GM12874 (cell line): Measurements from ENCODE around the gene ZC3H12D.

Experiments
- TF ChIP-seq, protein P1 (sequence below): IDR thresholded peaks from 2 replicates; pipeline ENCODE4 v1.5.1; 2011; ENCODE audit warnings: low read depth, mild to moderate bottlenecking, control low read depth, low read length, moderate library complexity; ENCODE audit not compliant: insufficient read depth

ZC3H12D gene

DNA sequence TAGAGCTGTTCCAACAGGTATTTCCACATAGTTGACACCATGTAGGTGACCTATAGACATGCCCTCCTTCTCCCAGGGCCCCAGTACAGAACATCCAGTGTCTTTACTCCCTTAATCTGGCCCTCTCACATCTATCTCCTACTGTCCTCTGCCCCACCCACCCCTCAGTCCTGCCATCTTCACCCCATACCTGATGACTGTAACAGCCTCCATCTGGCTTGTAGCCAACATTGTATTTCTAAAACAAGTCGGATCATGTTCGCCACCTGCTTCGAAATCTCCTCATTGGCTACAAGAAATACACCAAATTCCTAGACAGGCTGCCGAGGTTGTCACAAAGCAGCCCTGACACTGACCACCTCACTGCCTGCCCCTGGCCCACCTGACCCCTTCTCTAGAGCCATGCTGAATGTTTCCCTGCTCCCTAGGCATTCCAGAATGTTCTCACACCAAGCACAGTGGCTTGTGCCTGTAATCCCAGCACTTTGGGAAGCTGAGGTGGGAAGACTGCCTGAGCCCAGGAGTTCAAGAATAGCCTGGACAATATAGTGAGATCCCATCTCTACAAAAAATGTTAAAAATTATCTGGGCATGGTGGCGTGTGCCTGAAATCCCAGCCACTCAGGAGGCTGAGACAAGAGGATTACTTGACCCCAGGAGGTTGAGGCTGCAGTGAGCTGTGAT, 6.0 kb downstream of the ZC3H12D start:
- TF ChIP-seq, protein P1, sequence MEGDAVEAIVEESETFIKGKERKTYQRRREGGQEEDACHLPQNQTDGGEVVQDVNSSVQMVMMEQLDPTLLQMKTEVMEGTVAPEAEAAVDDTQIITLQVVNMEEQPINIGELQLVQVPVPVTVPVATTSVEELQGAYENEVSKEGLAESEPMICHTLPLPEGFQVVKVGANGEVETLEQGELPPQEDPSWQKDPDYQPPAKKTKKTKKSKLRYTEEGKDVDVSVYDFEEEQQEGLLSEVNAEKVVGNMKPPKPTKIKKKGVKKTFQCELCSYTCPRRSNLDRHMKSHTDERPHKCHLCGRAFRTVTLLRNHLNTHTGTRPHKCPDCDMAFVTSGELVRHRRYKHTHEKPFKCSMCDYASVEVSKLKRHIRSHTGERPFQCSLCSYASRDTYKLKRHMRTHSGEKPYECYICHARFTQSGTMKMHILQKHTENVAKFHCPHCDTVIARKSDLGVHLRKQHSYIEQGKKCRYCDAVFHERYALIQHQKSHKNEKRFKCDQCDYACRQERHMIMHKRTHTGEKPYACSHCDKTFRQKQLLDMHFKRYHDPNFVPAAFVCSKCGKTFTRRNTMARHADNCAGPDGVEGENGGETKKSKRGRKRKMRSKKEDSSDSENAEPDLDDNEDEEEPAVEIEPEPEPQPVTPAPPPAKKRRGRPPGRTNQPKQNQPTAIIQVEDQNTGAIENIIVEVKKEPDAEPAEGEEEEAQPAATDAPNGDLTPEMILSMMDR = no peak

DNA sequence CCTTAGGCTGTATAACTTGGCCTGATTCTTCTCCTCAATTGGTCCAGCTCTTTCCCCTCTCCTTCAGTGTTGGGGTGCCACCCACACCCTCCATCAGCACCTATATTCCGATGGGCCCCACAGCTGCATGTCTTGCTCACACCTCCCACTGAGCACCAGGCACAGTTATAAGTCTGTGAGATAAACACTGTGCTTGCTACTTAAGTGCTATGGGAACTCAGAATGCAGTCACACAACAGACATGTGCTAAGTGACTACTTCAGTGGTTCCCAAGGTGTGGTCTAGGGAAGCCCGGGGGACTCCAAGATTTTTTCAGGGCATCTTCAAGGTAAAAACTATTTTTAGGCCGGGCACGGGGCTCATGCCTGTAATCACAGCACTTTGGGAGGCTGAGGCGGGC, 7.3 kb downstream of the ZC3H12D start:
- TF ChIP-seq, protein P1 = no peak

DNA sequence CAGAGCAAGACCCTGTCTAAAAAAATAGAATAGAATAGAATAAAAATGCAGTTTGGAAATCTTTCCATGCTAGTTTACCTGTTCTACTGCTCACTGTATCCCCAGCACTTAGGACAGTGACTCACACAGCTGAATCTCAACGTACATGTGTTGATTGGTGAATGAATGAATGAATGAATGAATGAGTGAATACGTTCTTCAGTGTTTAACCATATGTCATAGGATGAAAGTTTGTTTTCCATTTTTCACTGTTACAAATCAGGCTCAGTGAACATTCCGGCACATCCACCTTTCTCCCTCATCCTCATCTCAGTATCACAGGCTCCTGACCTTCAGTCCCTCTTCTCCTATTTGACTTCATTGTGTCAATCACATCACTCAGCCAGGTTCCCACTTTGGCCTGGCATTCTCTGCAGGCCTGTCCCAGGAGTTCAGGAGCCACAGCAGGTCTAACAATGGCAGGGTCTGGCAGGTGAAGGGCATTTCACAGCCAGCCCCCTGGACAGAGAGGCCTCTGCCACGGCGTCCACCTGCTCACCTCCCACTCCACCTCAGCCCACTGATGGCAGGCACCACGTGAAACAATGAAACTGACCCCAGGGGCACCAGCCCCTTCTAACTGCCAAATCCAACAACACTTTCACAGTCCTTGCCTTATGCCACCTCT, 7.9 kb downstream of the ZC3H12D start:
- TF ChIP-seq, protein P1 = no peak

DNA sequence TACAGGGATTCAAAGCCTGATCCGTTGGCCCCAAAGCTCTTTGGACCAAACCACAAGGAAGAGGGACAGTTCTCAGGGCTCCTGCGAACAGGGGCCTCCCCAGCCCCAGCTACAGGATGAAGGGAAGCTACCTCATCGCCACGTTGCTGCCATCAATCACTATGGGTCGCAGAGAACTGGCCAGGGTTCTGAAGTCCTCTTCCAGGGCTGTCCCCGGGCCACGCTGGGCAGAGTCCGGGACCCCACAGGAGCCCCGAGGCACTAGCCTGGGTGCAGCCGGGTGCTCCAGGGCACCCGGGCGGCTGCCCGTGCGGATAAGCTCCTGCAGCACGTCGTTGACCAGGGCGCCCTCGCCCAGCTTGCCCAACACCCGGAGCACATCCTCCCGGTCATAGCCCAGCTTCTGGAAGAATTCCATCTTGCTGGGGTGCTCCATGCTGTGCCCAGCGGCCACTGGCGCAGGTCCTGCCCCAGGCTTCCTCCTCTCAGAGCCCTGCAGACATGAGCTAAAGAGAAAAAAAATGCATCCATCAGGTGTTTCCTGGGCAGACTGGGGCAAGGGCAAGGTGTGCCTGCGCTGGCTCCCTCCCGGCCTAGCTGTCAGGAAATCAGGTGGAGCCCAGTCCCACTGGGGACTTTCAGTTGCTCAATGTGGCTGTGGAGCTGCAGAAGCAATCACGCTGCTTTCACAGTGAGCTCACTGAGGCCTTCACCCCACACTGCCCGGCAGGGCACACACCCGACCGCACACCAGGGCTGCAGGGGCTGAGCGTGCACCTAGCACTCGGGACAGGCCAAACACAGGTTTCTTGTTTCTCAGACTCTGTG, 10.5 kb downstream of the ZC3H12D start:
- TF ChIP-seq, protein P1 = no peak

DNA sequence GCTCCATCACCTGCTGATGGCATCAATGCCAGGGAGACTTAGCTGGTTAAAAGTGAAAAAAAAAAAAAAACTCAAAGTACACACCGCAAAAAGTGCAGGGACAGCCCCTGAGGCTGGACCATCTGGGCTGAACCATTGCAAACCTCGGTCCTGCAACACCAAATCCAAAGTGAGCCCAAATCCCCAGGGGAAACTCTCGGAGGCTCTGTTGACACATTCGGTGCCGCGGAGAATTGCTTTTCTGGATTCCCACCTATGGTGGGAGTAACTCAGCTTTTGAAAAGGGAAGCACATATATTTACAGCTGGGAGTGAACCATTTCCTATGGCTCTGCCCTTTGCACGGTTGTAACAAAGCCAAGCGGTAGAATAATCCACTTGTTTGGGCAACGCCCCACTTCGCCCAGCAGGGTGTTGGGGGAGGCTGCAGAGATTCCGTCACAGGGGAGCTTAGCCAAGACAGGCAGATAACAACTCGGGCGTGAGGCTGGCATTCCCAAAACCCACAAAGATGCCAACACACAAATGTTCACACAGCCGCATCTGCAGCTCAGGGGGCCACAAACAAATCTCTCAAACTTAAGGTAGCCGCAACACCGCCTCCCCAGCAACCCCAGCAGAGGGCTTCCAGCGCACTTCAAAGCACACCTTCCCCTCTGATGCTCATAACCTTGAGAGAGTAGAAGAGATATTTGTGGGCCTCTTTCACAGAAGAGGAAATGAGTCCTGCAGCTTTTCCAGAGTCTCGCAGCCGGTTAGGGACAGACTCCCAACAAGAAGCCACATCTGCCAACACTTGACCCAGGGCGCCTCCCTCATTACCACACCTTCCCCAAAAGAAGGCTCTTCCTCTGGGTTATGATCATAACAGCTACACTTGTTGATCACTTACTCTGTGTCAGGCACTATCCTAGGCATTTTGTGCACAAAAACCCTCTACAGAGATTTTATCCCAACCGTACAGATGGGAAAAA, 11.4 kb downstream of the ZC3H12D start:
- TF ChIP-seq, protein P1 = no peak

DNA sequence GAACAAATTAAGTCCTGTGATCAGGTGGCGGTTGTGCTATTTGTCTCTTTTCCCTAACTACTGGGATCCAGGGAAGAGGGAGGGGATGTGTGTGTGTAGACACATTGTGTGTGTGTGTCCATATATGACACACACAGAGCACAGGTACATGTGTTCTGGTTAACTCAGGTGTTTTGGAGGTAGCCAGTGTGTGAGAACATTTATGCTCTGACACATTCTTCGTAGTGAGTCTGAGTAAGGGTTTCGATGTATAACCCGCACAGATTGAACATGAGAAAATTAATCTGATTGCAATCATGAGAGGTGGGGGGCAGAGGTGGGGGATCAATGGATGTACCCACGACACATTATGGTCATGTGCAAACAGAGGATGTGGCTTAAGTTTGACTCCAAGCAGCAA, 12.6 kb downstream of the ZC3H12D start:
- TF ChIP-seq, protein P1 = no peak
